ENCODE results near the gene RECQL5. TPM values are rescaled to one million over a fixed set of nuclear protein-coding genes. Genes with fewer than 3 reads are reported as not detected.

Gene RECQL5
- polyA plus RNA-seq, 1 donor from 2014 or later: 9.6 TPM

DNA sequence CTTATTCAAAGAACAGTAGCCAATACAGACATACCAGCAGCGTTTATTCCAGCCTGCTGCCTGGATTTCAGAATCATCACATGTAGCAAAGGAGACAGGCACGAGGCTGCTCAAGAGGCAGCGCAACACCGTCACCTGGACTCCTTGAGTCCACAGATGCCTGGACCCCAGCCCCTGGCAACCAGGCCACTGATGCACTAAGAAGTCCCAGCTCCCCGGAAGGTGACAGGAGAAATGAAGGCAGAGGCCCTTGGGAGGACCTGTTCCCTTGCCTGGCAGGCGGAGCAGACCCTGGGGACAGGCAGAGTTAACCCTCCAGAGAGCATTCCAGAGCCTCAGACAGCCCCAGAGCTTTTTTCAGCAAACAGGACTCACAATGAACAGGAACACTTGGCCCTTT, 17.3 kb downstream of the RECQL5 start:
- H3K27me3 ChIP-seq (ENCODE audit: insufficient read depth, low read depth, low read length): no peaks in the 10 kb centered on the region
- H3K36me3 ChIP-seq (ENCODE audit: insufficient read depth, low read length): peaks cover 4% of the 10 kb centered on the region
- H3K4me2 ChIP-seq (ENCODE audit: low read length): no peak overlapping the region
- H3F3A ChIP-seq (ENCODE audit: insufficient read depth, low read length, poor library complexity, severe bottlenecking): no peaks in the 10 kb centered on the region
- H3K27ac ChIP-seq (ENCODE audit: low read length): no peak overlapping the region
- H4K20me1 ChIP-seq (ENCODE audit: insufficient read depth): no peaks in the 10 kb centered on the region
- H3K9me3 ChIP-seq (ENCODE audit: low read length): no peaks in the 10 kb centered on the region
- no peaks in the 10 kb centered on the region for H3K79me2 ChIP-seq (replicated peaks; ENCODE audit: insufficient read depth, low read length)
- H2AFZ ChIP-seq (ENCODE audit: low read depth, low read length): no peak overlapping the region
- no peak for TF ChIP-seq POLR2AphosphoS5 (IDR thresholded peaks at IDR 0.05)
- TF ChIP-seq, protein P1, sequence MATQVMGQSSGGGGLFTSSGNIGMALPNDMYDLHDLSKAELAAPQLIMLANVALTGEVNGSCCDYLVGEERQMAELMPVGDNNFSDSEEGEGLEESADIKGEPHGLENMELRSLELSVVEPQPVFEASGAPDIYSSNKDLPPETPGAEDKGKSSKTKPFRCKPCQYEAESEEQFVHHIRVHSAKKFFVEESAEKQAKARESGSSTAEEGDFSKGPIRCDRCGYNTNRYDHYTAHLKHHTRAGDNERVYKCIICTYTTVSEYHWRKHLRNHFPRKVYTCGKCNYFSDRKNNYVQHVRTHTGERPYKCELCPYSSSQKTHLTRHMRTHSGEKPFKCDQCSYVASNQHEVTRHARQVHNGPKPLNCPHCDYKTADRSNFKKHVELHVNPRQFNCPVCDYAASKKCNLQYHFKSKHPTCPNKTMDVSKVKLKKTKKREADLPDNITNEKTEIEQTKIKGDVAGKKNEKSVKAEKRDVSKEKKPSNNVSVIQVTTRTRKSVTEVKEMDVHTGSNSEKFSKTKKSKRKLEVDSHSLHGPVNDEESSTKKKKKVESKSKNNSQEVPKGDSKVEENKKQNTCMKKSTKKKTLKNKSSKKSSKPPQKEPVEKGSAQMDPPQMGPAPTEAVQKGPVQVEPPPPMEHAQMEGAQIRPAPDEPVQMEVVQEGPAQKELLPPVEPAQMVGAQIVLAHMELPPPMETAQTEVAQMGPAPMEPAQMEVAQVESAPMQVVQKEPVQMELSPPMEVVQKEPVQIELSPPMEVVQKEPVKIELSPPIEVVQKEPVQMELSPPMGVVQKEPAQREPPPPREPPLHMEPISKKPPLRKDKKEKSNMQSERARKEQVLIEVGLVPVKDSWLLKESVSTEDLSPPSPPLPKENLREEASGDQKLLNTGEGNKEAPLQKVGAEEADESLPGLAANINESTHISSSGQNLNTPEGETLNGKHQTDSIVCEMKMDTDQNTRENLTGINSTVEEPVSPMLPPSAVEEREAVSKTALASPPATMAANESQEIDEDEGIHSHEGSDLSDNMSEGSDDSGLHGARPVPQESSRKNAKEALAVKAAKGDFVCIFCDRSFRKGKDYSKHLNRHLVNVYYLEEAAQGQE (IDR thresholded peaks at IDR 0.05; ENCODE audit: borderline replicate concordance): no peak
- TF ChIP-seq EP300 (conservative IDR thresholded peaks at IDR 0.05; ENCODE audit: poor library complexity, severe bottlenecking): no peak
- no peak for TF ChIP-seq MXI1 (conservative IDR thresholded peaks at IDR 0.05; ENCODE audit: poor library complexity, severe bottlenecking)
- H3K9ac ChIP-seq (ENCODE audit: low read length): no peak overlapping the region
- no peak overlapping the region for H3K4me3 ChIP-seq (ENCODE audit: low read length)
- no peaks in the 10 kb centered on the region for H3K9me2 ChIP-seq (ENCODE audit: insufficient read depth, low read length)

DNA sequence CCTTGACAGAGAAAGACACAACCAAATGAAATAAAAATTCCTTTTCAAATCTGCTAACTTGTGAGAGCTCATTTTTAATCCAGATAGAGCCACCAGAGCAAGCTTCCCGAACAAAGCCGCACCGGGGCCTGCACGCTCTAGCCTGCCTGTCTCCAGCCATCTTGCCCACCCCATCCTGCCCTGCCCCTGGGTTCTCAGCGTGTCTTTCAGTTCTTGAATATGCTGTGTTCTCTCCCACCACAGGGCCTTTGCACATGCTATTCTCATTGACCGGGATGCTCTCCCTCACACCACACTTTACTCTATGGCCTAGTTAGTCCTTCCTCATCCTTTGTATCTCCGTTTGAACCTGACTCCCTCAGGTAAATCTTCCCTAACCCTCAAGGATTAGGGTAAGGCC, 19.0 kb downstream of the RECQL5 start:
- Histone ChIP-seq H3K4me2 (ENCODE audit: low read length) (no peak overlapping the region), H3K27ac (ENCODE audit: low read length) (no peak overlapping the region), H4K20me1 (ENCODE audit: insufficient read depth) (no peaks in the 10 kb centered on the region), H3K36me3 (ENCODE audit: insufficient read depth, low read length) (no peaks in the 10 kb centered on the region), H3K9ac (ENCODE audit: low read length) (no peak overlapping the region), H3F3A (ENCODE audit: insufficient read depth, low read length, poor library complexity, severe bottlenecking) (no peaks in the 10 kb centered on the region), H3K27me3 (ENCODE audit: insufficient read depth, low read depth, low read length) (no peaks in the 10 kb centered on the region), H2AFZ (ENCODE audit: low read depth, low read length) (no peak overlapping the region), H3K9me2 (ENCODE audit: insufficient read depth, low read length) (no peaks in the 10 kb centered on the region), H3K4me3 (ENCODE audit: low read length) (no peak overlapping the region), H3K9me3 (ENCODE audit: low read length) (no peaks in the 10 kb centered on the region), H3K79me2 (replicated peaks; ENCODE audit: insufficient read depth, low read length) (no peaks in the 10 kb centered on the region)
- TF ChIP-seq EZH2 (IDR thresholded peaks at IDR 0.05; ENCODE audit: borderline replicate concordance, insufficient read depth, low read length, poor library complexity, severe bottlenecking) (no peak), MXI1 (conservative IDR thresholded peaks at IDR 0.05; ENCODE audit: poor library complexity, severe bottlenecking) (no peak), RAD21 (conservative IDR thresholded peaks at IDR 0.05) (no peak), EP300 (conservative IDR thresholded peaks at IDR 0.05; ENCODE audit: poor library complexity, severe bottlenecking) (no peak), POLR2AphosphoS5 (IDR thresholded peaks at IDR 0.05) (no peak), TAF1 (IDR thresholded peaks at IDR 0.05; ENCODE audit: low read depth) (no peak), SMC3 (conservative IDR thresholded peaks at IDR 0.05; ENCODE audit: poor library complexity) (no peak)
- TF ChIP-seq, protein P1 (IDR thresholded peaks at IDR 0.05; ENCODE audit: borderline replicate concordance): no peak
- TF ChIP-seq, protein P2, sequence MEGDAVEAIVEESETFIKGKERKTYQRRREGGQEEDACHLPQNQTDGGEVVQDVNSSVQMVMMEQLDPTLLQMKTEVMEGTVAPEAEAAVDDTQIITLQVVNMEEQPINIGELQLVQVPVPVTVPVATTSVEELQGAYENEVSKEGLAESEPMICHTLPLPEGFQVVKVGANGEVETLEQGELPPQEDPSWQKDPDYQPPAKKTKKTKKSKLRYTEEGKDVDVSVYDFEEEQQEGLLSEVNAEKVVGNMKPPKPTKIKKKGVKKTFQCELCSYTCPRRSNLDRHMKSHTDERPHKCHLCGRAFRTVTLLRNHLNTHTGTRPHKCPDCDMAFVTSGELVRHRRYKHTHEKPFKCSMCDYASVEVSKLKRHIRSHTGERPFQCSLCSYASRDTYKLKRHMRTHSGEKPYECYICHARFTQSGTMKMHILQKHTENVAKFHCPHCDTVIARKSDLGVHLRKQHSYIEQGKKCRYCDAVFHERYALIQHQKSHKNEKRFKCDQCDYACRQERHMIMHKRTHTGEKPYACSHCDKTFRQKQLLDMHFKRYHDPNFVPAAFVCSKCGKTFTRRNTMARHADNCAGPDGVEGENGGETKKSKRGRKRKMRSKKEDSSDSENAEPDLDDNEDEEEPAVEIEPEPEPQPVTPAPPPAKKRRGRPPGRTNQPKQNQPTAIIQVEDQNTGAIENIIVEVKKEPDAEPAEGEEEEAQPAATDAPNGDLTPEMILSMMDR (IDR thresholded peaks at IDR 0.05; ENCODE audit: poor library complexity, severe bottlenecking): no peak

Data from neural cell (in vitro differentiated cells).